Superior temporal gyrus (tissue), 1 donor: ENCODE data around the gene FBXO42.

Experiments
- DNase-seq: peaks from one replicate; pipeline ENCODE4 v3.0.0-alpha.2; 2016; ENCODE audit errors: extremely low spot score

FBXO42 gene

DNA sequence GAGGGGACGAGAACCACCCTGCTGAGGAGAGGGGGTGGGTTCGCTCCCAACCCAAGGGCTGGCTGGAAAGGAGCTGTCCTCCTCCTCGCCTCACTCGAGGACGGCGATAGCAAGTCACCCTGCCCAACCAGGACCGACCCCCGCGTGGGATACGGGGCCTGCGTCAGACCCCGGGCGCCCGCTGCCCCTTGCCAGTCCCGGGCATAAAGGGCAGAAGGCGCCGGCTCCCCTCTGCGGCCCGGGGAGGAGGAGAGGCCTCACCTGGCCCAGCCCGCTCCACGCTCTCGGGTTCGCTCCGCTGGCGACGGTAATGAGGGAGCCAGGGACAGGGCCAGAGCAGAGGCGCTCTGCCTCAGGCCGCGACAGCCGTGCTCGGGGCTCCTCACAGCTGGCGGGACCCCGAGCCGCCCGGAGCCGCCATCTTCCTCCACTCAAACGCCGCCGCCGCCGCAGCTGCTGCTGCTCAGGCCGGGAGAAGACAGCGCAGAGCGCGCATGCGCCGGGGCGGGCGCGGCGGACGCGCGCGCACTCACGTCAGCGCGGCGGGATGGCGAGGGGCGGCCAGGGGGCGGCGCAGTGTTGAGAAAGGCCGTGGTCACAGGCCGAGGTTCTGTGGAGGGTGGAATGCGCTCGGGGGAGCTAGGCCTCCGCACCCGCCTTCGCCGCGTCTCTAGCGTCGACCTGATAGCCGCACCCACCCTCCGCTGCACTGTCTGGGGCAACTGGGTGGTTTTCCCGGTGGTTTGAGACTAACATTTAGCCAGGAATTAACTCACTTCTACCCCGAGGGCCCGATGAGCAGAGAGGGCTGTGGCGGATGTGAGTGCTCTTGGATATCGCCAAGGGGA is at the start of gene FBXO42:
Gene FBXO42 (minus strand): TSS at position 487 of the 848 bp plus-strand sequence. CDS start 37,062 bp downstream, outside the sequence.
- DNase-seq, result peak; percentile 90

DNA sequence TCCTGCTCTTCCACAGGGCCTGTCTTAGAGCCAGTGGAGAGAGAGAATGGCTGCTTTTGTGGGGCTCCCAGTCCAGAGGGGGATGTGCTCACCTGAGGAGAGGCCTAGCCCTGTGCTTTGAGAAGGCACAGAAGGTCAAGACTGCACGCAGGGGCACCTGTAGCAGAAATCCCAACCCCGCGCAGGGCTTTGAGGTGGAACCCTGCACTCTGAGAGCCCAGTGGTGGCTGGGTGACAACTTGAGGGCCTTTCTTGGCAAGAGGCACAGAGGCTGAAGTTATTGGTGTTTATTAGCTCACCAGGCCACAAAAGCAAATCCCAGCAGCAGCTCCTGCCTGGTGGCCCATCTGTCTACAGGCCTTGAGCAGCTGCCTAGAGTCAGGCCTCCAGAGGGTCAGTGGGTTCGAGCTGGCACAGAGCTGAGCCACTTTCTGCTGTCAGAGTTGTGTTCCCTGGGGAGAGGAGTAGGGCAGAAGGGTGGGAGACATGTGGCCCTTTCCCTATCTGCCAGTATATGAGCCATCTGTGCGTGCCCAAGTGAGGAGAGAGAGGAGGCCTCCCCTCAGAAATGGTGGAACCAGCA is 46.2 kb upstream of the FBXO42 start:
- no peak for DNase-seq

- no peak for DNase-seq
Observed at GRCh38 chr1:16397120-16397519, 44.8 kb upstream of the FBXO42 start.

DNA sequence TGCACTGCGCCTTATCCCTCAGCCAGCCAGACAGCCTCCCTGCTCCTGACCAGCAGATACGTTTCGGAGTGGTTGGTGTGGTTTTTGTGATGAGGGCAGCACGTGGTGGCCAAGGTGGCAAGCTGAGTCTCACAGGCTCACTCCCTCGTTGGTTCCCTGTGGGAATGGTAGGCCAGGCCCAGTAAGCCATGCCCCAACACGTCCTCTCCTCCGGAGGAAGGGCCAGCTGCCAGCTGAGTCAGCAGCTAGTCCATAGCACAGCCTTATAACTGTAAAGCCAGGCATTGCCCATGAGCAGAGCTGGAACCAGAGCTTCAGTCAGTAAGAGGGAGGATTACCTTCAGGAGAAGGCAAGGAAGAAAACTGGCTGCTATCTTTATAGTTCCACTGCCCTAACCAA is 44.3 kb upstream of the FBXO42 start:
- no peak for DNase-seq

- DNase-seq, result no peak
Observed at GRCh38 chr1:16394977-16395376, 42.7 kb upstream of the FBXO42 start.

DNA sequence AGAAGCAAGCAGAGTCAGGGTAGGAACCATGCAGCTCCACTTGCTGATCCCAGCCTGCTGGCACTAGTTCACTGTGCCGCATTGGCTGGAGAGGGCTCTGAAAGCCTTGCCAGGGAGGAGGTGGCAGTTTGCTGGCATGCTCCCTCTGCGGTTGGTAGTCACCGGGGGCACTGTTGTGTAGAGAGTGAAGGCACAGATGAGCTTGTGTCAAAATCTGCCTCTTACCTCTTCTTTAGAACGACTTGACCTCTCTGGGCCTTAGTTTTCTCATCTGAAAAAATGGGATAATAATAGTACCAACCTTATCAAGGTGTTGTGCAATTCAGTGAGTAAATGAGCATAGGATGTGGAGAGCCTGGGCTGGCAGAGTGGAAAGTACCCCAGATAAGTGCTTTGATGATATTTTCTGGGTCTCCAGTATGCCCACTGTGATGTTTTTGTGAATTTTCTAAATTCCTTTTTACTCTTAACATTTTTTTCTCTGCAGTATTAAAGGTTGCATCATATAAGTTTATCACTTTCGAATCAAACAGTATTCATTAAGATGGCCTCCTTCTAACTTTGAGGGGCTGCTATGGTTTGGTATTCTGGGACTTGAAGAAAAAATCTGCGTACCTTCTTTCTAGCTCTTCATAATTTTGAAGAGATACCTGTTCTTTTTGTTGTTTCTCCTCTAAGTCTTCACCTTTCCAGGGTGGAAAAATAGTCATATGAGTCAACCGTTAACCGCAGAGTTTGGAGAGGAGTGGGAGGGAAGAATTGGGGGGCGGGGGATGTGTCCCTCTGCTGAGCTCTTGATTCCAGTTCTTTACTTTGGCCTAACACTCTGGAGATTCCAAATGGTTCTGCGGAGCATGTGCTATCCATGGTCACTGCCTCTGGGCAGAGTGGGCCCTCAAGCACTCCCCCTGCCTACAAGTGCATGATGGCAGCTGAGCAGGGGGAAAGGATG is 41.6 kb upstream of the FBXO42 start:
- no peak for DNase-seq

DNA sequence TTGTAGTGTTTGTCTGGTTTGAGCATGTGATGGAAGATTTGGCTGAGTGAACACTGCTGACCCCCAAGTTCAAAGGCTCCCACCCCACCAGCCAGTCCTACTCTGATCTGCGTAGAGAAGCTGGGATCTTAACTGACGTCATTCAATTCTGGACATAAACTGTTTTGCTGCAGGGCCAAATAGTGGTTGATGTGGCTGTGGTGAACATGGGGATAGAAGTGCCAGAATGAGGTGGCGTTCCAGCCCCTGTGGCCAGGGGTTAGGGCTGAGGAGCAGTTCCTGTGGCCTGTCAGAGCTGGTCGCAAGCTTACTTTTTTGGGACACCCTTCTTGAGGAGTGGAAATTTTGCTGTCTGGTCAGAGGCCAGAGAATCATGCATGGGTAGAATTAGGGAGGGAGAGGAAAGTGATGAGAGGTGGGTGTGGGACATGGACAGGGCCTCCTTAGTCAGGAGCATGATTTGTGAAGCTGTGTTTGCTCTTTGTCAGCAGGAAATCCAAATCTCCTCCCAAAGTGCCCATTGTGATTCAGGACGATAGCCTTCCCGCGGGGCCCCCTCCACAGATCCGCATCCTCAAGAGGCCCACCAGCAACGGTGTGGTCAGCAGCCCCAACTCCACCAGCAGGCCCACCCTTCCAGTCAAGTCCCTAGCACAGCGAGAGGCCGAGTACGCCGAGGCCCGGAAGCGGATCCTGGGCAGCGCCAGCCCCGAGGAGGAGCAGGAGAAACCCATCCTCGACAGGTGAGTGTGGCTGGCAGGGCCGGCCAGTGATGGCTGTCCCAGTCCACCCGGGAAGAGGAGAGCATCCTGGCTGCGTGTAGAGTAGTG is 40.7 kb upstream of the FBXO42 start:
- no peak for DNase-seq

GRCh38 chr1:16391411-16391810 is 39.1 kb upstream of the FBXO42 start:
- no peak for DNase-seq

- DNase-seq, result no peak
Observed at GRCh38 chr1:16387201-16388188, 35.2 kb upstream of the FBXO42 start.

- DNase-seq, result peak; percentile 65
Observed at GRCh38 chr1:16386454-16387113, 34.3 kb upstream of the FBXO42 start.

- no peak for DNase-seq
Observed at GRCh38 chr1:16385659-16386453, 33.6 kb upstream of the FBXO42 start.

DNA sequence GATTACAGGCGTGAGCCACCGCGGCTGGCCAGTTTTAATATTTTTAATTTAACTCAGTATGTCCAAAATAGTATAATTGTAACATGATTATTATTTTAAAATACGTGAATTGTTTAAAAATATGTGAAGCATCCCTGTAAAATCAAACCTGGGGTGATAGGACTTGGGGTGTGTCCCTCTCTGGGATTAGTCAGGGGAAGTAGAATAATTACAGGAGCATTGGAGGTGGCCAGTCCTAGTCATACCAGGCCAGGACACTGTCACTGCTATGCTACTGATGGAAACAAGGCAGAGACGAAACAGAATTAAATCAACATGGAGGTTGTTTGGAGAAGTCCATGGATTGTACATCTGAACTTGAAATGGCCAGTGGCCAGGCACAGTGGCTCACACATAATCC is 31.6 kb upstream of the FBXO42 start:
- DNase-seq, result no peak

DNA sequence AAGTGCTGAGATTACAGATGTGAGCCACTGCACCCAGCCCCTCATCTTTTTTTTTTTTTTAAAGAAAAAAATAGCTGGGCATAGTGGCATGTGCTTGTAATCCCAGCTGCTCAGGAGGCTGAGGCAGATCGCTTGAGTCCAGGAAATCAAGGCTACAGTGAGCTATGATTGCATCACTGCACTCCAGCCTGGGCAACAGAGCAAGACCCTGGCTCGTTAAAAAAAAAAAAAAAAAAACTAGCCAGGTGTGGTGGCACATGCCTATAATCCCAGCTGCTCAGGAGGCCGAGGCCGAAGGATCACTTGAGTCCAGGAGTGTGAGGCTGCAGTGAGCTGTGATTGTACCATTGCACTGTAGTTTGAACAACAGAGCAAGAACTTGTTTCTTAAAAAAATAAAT is 28.6 kb upstream of the FBXO42 start:
- DNase-seq, result no peak

- DNase-seq, result no peak
Observed at GRCh38 chr1:16378443-16378842, 26.2 kb upstream of the FBXO42 start.

GRCh38 chr1:16376971-16377370 is 24.7 kb upstream of the FBXO42 start:
- no peak for DNase-seq

GRCh38 chr1:16375521-16376340 is 23.5 kb upstream of the FBXO42 start:
- DNase-seq, result no peak

DNA sequence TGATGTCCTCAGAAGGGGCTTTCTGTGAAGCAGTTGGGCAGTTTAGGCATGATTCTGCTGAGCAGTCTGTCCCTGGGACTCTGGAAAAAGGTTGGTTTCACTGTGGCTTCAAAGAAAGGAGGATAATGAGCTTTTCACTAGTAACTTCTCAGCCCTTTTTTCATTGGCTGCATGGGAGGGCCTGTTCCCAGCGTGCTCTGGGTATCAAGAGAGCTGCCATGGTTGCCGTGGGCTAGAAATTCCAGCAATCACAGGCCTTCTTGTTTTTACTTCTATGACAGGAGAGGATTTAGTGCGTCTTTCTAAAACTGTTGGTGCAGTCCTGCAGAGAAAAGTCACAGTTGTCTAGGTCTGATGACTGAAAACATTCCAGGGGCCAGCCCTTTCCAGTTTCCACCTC is 22.0 kb upstream of the FBXO42 start:
- no peak for DNase-seq
